GM20000 (cell line): Measurements from ENCODE around the gene CEMIP2.

ENCODE experiments used
- DNase-seq: peaks from one replicate; pipeline ENCODE4 v3.0.0; 2012; ENCODE audit warnings: low spot score
- CTCF ChIP-seq: IDR thresholded peaks from 2 replicates; pipeline ENCODE4 v1.5.1; 2012; ENCODE audit warnings: mild to moderate bottlenecking, control low read depth; ENCODE audit errors: extremely low read depth, missing control alignments

CEMIP2 gene

GRCh38 chr9:71655141-71655540 is 113.2 kb downstream of the CEMIP2 start:
- no peak for DNase-seq
- TF ChIP-seq CTCF, result no peak

- TF ChIP-seq CTCF, result no peak
- DNase-seq, result no peak
Measured at GRCh38 chr9:71652480-71652879, 115.8 kb downstream of the CEMIP2 start.

GRCh38 chr9:71648453-71648852 is 119.9 kb downstream of the CEMIP2 start:
- no peak for TF ChIP-seq CTCF
- no peak for DNase-seq

GRCh38 chr9:71647094-71647591 is 121.2 kb downstream of the CEMIP2 start:
- DNase-seq, result no peak
- no peak for TF ChIP-seq CTCF

GRCh38 chr9:71646131-71646530 is 122.2 kb downstream of the CEMIP2 start:
- no peak for TF ChIP-seq CTCF
- no peak for DNase-seq

GRCh38 chr9:71644819-71645362 is 123.4 kb downstream of the CEMIP2 start:
- no peak for DNase-seq
- no peak for TF ChIP-seq CTCF

- no peak for DNase-seq
- no peak for TF ChIP-seq CTCF
Measured at GRCh38 chr9:71643330-71643729, 125.0 kb downstream of the CEMIP2 start.
